ENCODE measurements around the gene EXOC3L4. TPM values are rescaled to one million over a fixed set of nuclear protein-coding genes. Genes with fewer than 3 reads are reported as not detected.

The EXOC3L4 gene
- polyA plus RNA-seq, 1 donor (not counting 4 experiments of a cell fraction or from before 2014, with no cell fraction given), result not detected

GRCh38 chr14:103107941-103108748 is 13.6 kb downstream of the EXOC3L4 start:
- no peak for DNase-seq (ENCODE audit: low read depth, low spot score)
- H2AFZ ChIP-seq (ENCODE audit: control insufficient read depth, low read length), result no peak overlapping the region
- H3K27me3 ChIP-seq (ENCODE audit: control insufficient read depth, extremely low read depth, insufficient read depth, low read length), result peaks cover 49% of the 10 kb centered on the region
- no peaks in the 10 kb centered on the region for H3K36me3 ChIP-seq (ENCODE audit: control insufficient read depth in 2 of 2, extremely low read depth in 1 of 2, insufficient read depth in 2 of 2, low read length in 2 of 2)
- no peak overlapping the region for H3K27ac ChIP-seq (ENCODE audit: control insufficient read depth, insufficient read depth, low read length)
- dilution Hi-C loops (cut with MboI; ENCODE audit: extremely low pct_ligation_motif_present, low sequenced_read_pairs), result no loop called here
- no peak overlapping the region for H3K4me2 ChIP-seq (ENCODE audit: control insufficient read depth, extremely low read depth, insufficient read depth, low read depth, low read length)
- TF ChIP-seq CTCF (optimal IDR thresholded peaks at IDR 0.05 in 1 of 3, IDR thresholded peaks at IDR 0.05 in 1 of 3, conservative IDR thresholded peaks at IDR 0.05 in 1 of 3; ENCODE audit: extremely low read depth in 1 of 3, insufficient read depth in 2 of 3, low read length in 3 of 3), result no peak
- no peak for TF ChIP-seq EZH2 (IDR thresholded peaks at IDR 0.05; ENCODE audit: low read length)
- no peak overlapping the region for H3K9ac ChIP-seq (ENCODE audit: control insufficient read depth, extremely low read depth, insufficient read depth, low read length)
- no peak overlapping the region for H3K4me3 ChIP-seq (ENCODE audit: control insufficient read depth in 2 of 3, extremely low read depth in 1 of 3, insufficient read depth in 2 of 3, low read depth in 1 of 3, low read length in 3 of 3)
- H3K79me2 ChIP-seq (ENCODE audit: control insufficient read depth, insufficient read depth, low read length), result no peaks in the 10 kb centered on the region
- peaks cover 2% of the 10 kb centered on the region for H3K4me1 ChIP-seq (ENCODE audit: control insufficient read depth, extremely low read depth, insufficient read depth, low read length)
- no peaks in the 10 kb centered on the region for H3K9me3 ChIP-seq (ENCODE audit: control insufficient read depth, low read depth, low read length)
- H4K20me1 ChIP-seq (ENCODE audit: control insufficient read depth, extremely low read depth, insufficient read depth, low read length), result peaks cover 2% of the 10 kb centered on the region
- no peak for FAIRE-seq
- no peaks in the 10 kb centered on the region for H3K9me1 ChIP-seq (ENCODE audit: control insufficient read depth, extremely low read depth, insufficient read depth, low read length)

GRCh38 chr14:103108749-103109207 is 14.3 kb downstream of the EXOC3L4 start:
- Histone ChIP-seq H3K4me1 (ENCODE audit: control insufficient read depth, extremely low read depth, insufficient read depth, low read length) (peaks cover 2% of the 10 kb centered on the region), H3K36me3 (ENCODE audit: control insufficient read depth in 2 of 2, extremely low read depth in 1 of 2, insufficient read depth in 2 of 2, low read length in 2 of 2) (no peaks in the 10 kb centered on the region), H3K9me1 (ENCODE audit: control insufficient read depth, extremely low read depth, insufficient read depth, low read length) (no peaks in the 10 kb centered on the region), H3K27ac (ENCODE audit: control insufficient read depth, insufficient read depth, low read length) (no peak overlapping the region), H3K4me2 (ENCODE audit: control insufficient read depth, extremely low read depth, insufficient read depth, low read depth, low read length) (no peak overlapping the region), H3K9me3 (ENCODE audit: control insufficient read depth, low read depth, low read length) (no peaks in the 10 kb centered on the region), H3K4me3 (ENCODE audit: control insufficient read depth in 2 of 3, extremely low read depth in 1 of 3, insufficient read depth in 2 of 3, low read depth in 1 of 3, low read length in 3 of 3) (no peak overlapping the region), H4K20me1 (ENCODE audit: control insufficient read depth, extremely low read depth, insufficient read depth, low read length) (peaks cover 2% of the 10 kb centered on the region), H3K27me3 (ENCODE audit: control insufficient read depth, extremely low read depth, insufficient read depth, low read length) (peaks cover 42% of the 10 kb centered on the region), H2AFZ (ENCODE audit: control insufficient read depth, low read length) (no peak overlapping the region), H3K79me2 (ENCODE audit: control insufficient read depth, insufficient read depth, low read length) (no peaks in the 10 kb centered on the region), H3K9ac (ENCODE audit: control insufficient read depth, extremely low read depth, insufficient read depth, low read length) (no peak overlapping the region)
- dilution Hi-C loops (cut with MboI; ENCODE audit: extremely low pct_ligation_motif_present, low sequenced_read_pairs), result no loop called here
- no peak for TF ChIP-seq CTCF (optimal IDR thresholded peaks at IDR 0.05 in 1 of 3, IDR thresholded peaks at IDR 0.05 in 1 of 3, conservative IDR thresholded peaks at IDR 0.05 in 1 of 3; ENCODE audit: extremely low read depth in 1 of 3, insufficient read depth in 2 of 3, low read length in 3 of 3)
- no peak for TF ChIP-seq EZH2 (IDR thresholded peaks at IDR 0.05; ENCODE audit: low read length)
- no peak for FAIRE-seq
- no peak for DNase-seq (ENCODE audit: low read depth, low spot score)
